Measurements from ENCODE around the gene C1orf198. TPM values are rescaled to one million over a fixed set of nuclear protein-coding genes. Genes with fewer than 3 reads are reported as not detected.
"Not testable (repeated sequence)": the region's sequence is repeated elsewhere in the genome, so short reads cannot be mapped to it uniquely, and the experiment has no call there.

Gene C1orf198
- total RNA-seq, 1 donor from 2014 or later: 64.5 TPM

DNA sequence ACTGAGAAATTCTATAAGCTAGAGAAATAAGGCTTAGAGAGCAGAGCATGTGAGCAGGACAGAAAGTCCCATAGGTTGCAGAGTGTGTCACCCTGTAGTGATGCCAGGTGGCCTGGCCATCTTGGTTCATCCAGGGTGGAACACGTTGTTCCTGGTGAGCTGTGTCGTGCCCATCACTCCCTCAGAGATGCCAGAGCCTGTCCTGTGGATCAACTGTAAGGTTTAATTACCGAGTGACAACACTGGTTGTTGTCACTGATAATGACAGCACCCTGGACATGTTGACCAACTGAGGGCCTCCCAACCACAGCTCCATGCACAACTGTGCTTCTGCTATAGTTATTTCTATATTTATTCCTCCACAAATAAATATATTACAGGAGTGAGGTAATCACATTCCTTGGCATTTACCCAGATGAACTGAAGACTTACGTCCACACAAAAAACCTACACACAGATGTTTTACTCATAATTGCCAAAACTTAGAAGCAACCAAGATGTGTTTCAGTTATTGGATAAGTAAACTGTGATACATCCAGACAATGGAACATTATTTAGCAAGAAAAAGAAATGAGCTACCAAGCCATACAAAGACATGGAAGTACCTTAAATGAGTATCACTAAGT is 6.2 kb downstream of the C1orf198 start:
- DNase-seq (ENCODE audit: low spot score): no peak

DNA sequence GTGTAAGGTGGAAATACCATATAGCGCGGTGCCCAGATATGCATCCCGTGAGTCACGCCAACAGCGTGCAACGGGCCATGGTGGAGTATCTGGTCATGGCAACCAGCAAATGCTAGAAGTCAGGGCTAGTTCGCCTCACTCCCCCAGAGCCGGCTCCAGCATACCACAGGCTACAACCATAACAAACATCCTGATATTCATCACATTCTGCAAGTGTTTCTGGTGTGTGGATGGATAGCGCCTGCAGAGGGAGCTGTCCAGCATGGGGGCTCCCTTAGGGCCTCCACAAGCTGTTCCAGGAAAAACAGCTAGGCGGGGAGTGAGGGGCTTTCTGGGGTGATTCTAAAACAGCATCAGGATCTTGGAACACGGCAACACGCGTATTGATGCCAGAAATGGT is 6.8 kb downstream of the C1orf198 start:
- no peak for DNase-seq (ENCODE audit: low spot score)

DNA sequence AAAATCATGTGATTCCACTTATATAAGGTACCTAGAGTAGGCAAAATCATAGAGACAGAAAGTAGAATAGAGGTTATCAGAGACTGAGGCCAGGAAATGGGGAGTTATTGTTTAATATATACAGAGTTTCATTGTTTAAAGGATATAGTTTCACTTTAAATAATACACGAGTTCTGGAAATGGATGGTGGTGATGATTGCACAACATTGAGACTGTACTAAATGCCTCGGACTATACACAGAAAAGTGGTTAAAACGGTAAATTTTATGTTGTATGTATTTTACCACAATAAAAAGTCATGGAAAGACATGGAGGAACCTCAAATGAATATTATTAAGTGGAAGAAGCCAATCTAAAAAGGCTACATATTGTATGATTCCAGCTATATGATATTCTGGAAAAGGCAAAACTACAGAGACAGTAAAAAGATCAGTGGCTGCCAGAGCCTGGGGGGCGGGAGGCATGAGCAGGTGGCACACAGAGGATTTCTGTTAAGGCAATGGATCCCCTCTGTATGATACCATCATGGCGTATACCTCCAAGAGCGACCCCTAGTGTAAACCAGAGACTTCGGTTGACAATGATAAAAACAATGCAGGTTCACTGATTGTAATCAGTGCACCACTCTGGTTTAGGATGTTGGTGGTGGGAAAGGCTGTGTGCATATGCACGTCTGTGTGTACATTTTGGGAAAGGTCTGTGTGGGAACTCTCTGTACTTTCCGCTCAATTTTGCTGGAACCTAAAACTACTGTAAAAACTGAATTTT is 7.5 kb downstream of the C1orf198 start:
- DNase-seq (ENCODE audit: low spot score): no peak

DNA sequence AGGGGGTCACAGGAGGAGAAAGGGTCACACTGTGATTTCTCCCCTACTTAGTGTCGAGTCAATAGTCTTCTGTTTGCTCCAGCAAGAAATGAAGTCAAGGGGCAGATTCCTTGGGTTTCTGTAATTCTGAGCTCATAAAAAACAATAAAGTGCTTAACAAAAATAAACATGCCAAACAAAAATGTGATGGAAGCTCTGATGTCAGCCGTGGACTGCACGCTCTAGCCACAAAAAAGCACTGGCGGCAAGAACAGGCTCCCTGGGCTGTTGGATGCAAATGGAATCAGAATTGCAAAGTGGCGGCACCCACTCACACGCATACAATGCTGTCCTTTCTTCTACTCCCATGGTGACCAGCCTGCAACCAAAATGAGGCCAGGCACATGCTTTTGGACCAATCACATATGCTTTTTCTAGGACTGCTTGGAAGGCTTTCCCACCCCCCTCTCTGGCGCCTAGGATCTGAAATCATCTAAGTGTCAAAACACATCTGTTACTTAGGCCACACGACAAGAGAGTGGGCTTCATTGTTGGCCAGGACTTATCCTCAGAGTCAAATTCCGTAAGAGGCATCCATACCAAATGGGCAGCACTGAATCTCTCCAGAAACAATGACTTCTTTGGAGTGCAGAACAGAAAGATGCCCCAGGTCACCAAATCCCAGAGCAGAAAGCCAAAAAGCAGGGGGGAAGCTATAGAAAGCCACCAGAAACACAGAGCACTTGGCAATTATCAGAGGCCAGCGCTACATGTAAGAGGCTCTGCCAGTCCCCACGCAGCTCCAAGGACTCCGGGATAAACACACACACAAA is 9.2 kb downstream of the C1orf198 start:
- DNase-seq (ENCODE audit: low spot score): no peak

DNA sequence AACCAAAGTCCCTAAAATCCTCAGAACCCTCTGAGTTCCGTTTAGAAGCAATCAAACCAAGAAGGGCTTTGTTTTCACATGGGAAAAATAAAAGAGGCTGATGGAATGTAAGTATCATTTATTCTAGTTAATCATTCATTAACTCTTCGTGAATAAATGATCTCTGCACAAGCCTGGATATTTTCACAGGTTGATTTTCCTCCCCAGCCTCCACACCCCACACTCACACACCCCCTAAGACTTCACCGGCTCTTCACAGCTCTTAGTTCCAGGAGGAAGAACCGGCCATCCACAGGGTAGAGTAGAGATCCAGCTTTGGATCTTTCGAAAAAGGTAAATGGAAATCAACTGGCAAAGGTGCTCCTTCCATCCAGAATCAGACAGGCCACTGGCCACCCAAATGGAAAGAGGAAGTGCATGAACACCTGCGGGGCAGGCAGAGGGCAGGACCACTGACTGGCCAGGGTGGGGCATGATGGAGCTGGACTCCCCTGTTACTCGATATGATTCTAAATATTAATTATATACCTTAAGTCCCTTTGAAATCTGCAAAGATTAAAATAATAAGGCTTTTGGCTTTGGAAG is 10.0 kb downstream of the C1orf198 start:
- DNase-seq (ENCODE audit: low spot score): no peak

DNA sequence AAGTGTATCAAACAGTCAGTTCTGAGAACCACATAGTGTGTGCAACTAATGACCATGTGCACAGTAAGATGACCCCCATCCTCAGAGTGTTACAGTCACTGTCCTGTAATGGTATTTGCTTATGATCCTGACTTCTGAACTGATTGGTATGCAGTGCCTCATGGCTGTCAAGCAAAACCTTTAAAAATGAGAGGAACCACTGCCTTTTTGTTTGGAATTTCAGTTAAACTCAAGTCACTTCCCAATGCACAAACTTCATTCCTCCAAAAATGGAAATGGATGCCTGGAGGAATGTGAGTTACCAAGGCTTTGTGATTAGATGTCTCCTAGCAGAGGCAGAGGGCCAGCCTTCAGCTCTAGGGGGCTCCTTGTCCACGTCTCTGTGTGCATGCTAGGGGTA is 10.5 kb downstream of the C1orf198 start:
- DNase-seq (ENCODE audit: low spot score): no peak

DNA sequence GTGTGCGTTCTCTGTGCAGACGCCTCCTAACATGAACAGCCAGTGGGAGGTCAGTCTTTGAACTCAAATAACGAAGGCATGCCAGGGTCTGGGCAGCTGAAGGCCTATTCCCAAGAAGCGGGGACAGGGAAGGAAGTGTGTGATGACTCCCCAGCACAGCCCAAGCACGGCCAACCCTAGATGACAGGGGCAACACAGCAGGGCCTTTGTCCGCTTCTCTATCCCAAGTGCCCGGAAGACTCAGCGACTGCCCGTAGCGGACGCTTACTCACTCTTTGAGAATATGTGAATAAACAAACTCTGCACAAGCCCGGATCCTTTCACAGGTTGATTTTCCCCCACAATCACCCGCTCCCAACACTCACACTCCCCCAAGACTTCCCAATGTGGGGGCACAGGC is 11.2 kb downstream of the C1orf198 start:
- no peak for DNase-seq (ENCODE audit: low spot score)

DNA sequence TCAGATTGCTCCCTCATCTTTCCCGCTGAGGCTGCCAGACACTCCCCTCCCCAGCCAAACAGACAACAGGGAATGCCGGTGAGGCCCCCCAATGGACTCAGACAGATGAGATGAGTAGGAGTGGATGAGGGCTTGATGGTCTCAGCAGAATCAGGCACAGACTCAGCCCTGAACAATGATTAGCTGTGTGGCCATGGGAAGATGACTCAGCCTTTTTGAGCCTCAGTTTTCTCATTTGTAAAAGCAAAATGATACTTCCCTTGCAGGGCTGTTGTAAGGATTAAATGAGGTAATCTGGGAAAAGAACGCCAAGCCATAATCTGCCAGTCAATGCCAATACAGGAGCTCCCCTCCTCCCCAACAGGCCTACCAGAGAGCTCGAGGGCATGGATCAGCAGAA is 12.4 kb downstream of the C1orf198 start:
- DNase-seq (ENCODE audit: low spot score): no peak

DNA sequence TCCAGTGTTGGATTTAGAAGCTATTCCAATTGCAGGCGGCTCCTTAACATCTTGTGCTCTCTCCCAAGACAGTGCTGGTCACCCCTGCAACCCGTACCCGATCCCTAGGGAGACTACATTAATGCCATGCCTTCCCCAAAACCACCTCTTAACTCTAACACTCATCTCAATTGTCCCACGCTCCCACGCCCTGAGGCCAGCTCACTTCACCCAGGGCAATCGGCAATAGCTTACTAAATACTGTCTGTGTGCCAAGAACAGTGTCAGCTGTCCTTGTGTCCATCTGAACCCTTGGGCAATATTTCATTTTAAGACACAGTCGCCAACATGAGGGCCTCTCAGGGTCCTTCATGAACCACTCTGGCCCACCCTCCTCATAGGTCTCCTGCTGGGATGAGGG is 13.9 kb downstream of the C1orf198 start:
- no peak for DNase-seq (ENCODE audit: low spot score)

DNA sequence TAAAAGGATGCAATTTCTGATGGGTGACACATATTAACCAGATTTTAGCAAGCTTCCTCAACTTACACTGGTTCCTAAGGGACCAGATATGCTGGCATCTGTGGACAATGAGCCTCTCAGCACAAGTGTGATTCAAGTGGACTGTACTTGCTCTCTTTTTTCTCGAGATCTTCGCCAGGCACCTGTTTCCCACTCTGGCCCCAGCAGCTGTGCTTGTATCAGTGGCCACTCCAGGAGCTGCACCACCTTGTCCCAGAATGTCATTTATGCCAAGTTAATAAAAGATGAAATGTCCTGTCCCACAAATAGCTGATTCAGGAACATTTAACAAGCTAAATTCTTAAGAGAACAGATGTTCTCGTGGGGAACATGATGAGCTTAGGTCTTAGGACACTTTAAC is 14.6 kb downstream of the C1orf198 start:
- DNase-seq (ENCODE audit: low spot score): no peak

DNA sequence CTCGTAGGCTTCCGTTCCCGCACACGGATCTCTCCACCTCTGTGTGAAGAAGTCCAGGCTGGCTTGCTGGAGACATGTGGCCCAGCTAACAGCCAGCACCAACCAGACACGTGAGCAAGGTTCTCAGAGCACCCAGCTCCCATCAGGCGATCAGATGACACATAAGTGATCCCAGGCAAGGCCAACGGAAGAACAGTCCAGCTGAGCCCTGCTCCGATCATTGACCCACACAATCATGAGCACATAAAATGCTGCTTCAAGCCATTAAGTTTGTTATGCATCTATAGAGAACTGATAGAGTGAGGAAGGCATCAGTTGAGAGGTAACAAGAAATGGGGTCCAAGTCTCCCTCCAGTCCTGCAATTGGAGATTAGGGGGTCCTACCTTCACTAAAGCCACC is 15.4 kb downstream of the C1orf198 start:
- DNase-seq (ENCODE audit: low spot score): no peak

DNA sequence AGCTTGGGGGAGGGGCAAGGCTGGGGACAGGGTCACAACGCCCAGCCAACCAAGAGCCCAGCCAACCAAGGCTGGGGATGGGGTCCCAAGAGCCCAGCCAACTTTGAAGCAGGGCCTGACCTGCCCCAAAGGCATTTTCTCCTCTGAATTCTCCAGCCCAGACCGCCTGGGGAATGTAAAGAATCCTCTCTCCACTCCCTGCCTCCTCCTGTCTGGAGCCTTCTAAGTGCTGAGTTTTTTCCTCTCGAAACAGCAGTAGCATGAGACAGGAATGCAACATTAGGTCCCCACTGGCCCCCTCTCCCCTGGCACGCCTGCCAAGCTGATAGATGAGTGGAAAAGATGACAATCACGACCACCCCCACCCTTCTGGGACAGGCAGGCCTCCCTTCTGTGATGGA is 17.0 kb downstream of the C1orf198 start:
- no peak for DNase-seq (ENCODE audit: low spot score)

DNA sequence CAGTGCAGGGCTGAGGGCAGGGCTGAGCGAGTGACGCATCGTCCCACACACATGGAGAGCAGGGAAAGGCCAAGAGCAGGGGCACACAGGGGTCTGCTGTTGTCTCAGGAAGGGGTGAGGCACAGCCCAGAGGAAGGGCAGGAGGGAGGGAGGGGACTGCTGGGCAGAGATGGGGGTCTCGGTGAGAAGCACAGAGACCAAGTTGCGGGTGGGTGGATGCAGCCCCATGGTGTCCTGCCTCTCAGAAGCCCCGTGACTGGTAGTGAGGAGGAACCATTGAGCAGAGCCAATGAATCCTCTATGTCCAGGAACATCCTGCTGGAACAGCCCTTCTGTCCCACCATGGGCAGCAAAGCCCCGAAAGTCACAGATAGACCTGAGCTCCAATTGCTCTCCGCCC is 17.8 kb downstream of the C1orf198 start:
- no peak for DNase-seq (ENCODE audit: low spot score)

DNA sequence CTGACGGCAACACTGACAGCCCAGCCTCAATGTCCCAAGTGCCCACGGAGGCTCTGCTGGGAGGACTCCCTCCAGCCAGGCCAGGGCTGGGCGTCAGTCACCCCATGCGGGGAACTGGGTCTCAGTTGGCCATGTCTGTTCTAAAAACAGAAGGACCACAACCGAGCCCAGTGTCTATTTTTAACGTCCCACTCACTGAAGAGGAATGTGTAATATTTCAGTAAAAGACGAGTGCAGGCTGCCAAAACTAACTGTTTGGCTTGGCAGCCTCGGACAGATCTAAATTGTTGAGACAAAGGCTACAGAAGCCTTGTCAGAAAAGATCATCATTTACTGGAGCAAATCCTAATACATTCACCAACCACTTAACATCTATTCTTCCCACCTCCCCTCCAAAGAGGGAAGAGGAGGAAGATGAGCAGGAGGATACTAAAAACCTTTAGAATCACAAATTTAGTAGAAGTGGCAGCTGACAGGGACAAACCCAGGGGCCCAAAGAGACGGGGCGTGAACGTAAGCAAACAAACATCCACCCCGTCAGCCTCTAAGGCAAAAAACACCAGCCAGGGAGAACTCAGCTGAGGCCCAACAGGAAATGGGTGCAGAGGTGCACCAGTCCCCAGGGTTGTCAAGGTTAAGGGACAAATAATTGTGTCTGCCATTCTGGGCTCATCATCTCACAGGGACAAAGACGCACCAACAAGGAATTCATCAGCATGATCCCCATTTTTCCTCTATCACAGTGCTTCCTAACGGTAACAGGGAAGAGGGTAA is 18.7 kb downstream of the C1orf198 start:
- no peak for DNase-seq (ENCODE audit: low spot score)

DNA sequence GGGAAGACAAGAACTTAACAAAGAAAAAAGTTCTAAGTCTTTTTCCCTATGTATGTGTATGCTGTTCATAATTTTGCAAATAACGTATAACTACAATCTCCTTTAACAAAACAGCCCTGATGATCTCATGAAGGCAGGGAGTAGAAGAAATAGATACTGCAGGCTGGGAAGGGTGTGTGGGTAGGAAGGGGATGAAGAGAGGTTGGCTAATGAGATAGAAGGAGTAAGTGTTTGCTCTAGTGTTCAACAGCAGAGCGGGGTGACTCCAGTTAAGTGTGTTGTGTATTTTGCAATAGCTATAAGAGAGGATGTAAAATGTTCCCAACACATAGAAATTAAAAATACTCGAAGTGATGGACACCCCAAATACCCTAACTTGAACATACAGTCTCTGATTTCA is 20.1 kb downstream of the C1orf198 start:
- no peak for DNase-seq (ENCODE audit: low spot score)

DNA sequence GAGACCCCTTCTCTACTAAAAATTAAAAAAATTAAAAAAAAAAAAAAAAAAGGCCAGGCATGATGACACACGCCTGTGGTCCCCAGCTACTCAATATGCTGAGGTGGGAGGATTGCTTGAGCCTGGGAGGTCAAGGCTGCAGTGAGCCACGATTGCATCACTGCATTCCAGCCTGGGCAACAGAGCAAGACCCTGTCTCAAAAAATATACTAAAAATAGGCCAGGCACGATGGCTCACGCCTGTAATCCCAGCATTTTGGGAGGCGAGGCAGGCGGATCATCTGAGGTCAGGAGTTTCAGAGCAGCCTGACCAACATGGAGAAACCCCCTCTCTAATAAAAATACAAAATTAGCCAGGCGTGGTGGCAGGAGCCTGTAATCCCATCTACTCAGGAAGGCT is 23.1 kb downstream of the C1orf198 start:
- not testable (repeated sequence) for DNase-seq (ENCODE audit: low spot score)

DNA sequence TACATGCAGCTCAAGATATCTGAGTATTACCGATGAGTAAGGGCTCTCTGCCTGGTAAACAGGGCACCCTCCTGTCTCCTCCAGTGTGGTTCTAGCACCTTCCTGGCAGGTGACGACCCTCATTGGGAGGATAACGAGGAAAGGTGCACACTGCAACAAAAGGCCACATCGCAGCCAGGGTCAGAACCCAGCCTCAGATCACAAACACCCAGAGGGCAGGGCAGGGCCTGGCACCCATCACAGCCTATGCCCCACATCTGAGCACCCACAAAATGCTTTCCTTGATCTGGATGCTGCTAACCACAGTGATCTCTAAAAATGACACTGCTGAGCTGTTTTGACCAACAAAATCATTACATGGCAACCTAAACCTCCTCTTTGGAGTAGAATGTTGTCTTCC is 23.8 kb downstream of the C1orf198 start:
- no peak for DNase-seq (ENCODE audit: low spot score)

DNA sequence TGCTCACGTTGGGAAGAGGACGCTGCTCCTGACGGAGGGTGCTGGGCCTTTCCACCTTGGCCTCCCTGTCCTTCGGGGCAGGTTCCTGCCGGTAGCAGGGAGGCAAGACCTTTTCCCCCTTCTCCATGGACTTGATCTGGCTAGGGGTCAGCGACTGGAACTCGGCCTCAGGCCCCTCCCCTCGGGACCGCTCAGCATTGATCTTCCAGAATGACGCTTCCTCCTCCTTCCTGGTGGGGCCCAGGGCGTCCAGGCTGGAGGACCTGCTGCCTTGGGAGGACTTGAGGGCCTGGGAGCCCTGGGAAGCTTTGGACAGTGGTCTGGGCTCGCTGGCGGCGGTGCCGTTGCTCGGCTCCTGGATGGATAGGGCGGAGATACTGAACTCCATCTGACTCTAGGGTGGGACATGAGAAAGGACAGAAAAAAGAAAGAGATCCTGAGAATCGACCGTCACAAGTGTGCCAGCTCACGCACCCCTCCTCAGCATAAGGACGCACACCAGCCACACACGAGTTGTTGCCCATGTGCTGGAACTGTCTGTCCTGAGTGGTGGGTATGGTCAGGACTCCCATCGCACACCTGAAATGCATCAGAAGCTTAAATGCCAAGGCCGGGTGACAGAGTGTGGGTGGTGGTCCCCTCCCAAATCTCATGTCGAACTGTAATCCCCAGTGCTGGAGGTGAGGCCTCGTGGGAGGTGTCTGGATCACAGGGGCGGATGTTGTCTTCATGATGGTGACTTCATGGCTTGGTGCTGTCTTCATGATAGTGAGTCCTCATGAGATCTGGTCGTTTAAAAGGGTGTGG is 24.6 kb downstream of the C1orf198 start:
- DNase-seq (ENCODE audit: low spot score): no peak

DNA sequence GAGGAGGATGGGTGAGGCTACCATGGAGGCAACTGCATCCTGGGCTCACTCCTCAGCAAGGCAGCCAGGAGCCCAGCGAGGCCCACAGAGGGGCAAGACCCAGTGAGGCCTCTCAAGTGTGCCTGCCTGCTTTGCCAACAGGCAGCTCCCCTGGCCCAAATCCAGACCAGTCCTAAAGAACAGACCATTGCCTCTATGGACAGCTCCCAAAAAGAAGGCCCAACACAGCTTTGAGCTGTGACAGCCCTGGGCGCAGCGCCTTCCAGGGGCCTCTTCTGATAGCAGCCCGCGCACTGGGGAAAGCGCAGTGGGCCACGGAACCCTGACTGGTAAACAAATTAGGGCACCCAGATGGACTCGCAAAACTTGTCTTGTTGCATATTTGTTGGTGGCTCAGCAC is 25.5 kb downstream of the C1orf198 start:
- no peak for DNase-seq (ENCODE audit: low spot score)

DNA sequence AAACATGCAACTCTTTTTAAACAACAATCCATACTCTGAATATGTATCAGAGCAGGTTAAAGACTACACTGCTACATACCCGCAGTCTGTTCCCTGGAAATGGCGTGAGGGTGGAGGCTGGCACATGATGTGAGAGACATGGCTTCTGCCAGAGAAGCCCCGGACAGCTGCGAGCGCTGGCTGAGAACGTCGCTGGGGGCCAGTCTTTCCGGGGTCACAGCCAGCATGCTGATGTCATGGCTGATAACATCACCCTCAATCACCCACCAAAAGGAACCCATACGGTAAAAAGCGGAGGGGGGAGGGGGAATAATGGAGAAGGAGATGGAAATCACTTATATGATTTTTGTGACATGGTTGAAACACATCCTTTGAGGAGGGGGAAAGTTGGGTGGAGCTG is 29.1 kb downstream of the C1orf198 start:
- no peak for DNase-seq (ENCODE audit: low spot score)

All from mesenteric fat pad (tissue), 1 donor.